ENCODE results near the gene PCGF3.

- TF ChIP-seq POLR2A (IDR thresholded peaks at IDR 0.05) (no peak), CTCF (IDR thresholded peaks at IDR 0.05 in 4 of 5, conservative IDR thresholded peaks at IDR 0.05 in 1 of 5) (no peak)
These were observed 5.6 kb upstream of the PCGF3 start for GRCh38 chr4:699816-700580.

All from gastrocnemius medialis (tissue), 4 donors.